Measurements from ENCODE around the gene SLCO4A1.

Gene SLCO4A1

DNA sequence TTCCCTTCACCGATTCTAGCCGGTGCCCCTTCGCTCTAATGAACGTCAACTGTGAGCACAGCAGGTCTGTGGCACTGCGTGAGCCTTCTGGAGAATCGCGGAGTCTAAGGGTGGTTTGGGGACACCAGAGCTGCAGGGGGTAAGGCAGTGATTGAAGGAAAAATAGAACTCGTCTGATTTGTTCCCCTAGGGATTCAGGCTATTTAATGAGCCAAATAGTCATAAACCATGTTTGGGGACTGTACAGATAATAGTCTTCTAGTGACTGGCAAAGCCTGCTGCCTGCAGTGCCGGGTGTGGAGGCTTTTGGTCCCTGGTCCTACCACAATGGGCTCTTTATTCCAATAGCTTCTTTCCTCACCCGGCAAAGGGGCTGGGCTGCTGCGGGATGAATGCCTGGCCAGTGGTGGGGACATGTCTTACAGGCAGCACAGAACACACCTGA, 55.2 kb downstream of the SLCO4A1 start:
- no peaks in the 10 kb centered on the region for H3K36me3 Mint-ChIP-seq (ENCODE audit: insufficient read depth)
- H3K4me1 Mint-ChIP-seq = peaks cover 4% of the 10 kb centered on the region
- DNase-seq (ENCODE audit: low spot score in 2 of 2) (no peak), ATAC-seq (replicated peaks; ENCODE audit: extremely low read depth, poor library complexity, severe bottlenecking) (no peak)
- no peak overlapping the region for H3K27ac Mint-ChIP-seq (ENCODE audit: low read depth)
- H3K9me3 Mint-ChIP-seq = no peaks in the 10 kb centered on the region
- H3K4me3 Mint-ChIP-seq = no peak overlapping the region
- H3K27me3 Mint-ChIP-seq = peaks cover 16% of the 10 kb centered on the region

DNA sequence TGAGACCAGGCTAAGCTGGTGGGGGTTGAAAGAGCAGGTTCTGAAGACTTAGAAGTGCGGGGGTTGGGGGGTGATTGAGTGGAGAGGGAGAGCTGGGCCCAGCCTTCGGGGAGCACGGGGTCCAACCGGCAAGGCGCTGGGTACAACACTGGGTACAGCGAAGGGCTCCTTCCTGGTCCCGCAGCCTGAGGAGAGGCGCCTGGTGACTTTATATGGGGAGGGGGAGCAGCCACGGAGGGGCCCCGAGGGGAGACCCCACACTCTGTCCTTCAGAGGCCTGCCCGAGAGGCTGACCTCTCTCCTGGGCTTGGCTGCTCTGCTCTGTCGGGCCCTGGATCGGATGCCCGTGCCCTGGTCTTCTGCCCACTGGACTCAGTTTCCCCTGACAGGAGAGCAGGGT, 55.9 kb downstream of the SLCO4A1 start:
- H3K9me3 Mint-ChIP-seq = no peaks in the 10 kb centered on the region
- H3K36me3 Mint-ChIP-seq (ENCODE audit: insufficient read depth) = no peaks in the 10 kb centered on the region
- peaks cover 9% of the 10 kb centered on the region for H3K27me3 Mint-ChIP-seq
- H3K4me1 Mint-ChIP-seq = no peaks in the 10 kb centered on the region
- no peak overlapping the region for H3K4me3 Mint-ChIP-seq
- ATAC-seq (replicated peaks; ENCODE audit: extremely low read depth, poor library complexity, severe bottlenecking) (no peak), DNase-seq (ENCODE audit: low spot score in 2 of 2) (no peak)
- no peak overlapping the region for H3K27ac Mint-ChIP-seq (ENCODE audit: low read depth)

DNA sequence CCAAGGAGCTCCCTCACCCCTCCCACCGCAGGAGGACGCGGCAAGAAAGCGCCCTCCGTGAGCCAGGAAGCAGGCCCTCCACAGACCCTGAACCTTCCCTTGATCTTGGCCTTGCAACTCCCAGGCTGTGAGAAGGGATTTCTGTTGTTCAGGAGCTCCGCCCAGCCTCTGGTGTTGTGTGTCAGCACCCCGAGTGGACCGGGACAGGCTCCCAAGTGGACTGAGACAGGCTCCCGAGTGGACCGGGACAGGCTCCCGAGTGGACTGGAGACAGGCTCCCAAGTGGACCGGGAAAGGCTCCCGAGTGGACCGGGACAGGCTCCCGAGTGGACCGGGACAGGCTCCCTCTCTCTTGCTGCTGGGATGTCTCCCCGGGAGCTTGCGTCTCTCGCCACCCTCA, 57.0 kb downstream of the SLCO4A1 start:
- no peaks in the 10 kb centered on the region for H3K36me3 Mint-ChIP-seq (ENCODE audit: insufficient read depth)
- ATAC-seq (replicated peaks; ENCODE audit: extremely low read depth, poor library complexity, severe bottlenecking) = no peak
- peaks cover 4% of the 10 kb centered on the region for H3K4me1 Mint-ChIP-seq
- no peak overlapping the region for H3K27ac Mint-ChIP-seq (ENCODE audit: low read depth)
- no peaks in the 10 kb centered on the region for H3K27me3 Mint-ChIP-seq
- no peak overlapping the region for H3K4me3 Mint-ChIP-seq
- DNase-seq (ENCODE audit: low spot score in 2 of 2) = no peak
- no peaks in the 10 kb centered on the region for H3K9me3 Mint-ChIP-seq

DNA sequence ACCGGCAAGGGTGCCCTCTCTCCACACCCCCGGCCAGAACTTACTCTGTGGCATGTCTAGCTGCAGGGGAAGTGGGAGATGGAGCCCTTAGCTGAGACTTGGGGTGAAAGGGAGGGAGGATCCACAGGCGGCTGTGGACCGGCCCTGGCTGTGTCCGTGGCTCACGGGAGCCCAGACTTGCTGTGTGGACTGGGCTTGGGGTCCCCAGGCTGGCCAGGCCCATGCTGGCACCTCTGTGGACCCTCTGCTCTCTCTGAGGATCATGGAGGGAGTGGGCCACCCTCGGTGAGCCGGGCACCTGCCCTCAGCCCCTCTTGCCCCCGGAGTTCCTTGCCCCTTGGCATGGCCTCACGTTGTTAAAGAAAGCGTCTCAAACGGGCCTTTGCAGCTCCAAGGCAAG, 57.4 kb downstream of the SLCO4A1 start:
- no peaks in the 10 kb centered on the region for H3K36me3 Mint-ChIP-seq (ENCODE audit: insufficient read depth)
- H3K4me1 Mint-ChIP-seq = peaks cover 4% of the 10 kb centered on the region
- ATAC-seq (replicated peaks; ENCODE audit: extremely low read depth, poor library complexity, severe bottlenecking) (no peak), DNase-seq (ENCODE audit: low spot score in 2 of 2) (no peak)
- no peak overlapping the region for H3K4me3 Mint-ChIP-seq
- H3K27me3 Mint-ChIP-seq = no peaks in the 10 kb centered on the region
- H3K27ac Mint-ChIP-seq (ENCODE audit: low read depth) = no peak overlapping the region
- no peaks in the 10 kb centered on the region for H3K9me3 Mint-ChIP-seq

DNA sequence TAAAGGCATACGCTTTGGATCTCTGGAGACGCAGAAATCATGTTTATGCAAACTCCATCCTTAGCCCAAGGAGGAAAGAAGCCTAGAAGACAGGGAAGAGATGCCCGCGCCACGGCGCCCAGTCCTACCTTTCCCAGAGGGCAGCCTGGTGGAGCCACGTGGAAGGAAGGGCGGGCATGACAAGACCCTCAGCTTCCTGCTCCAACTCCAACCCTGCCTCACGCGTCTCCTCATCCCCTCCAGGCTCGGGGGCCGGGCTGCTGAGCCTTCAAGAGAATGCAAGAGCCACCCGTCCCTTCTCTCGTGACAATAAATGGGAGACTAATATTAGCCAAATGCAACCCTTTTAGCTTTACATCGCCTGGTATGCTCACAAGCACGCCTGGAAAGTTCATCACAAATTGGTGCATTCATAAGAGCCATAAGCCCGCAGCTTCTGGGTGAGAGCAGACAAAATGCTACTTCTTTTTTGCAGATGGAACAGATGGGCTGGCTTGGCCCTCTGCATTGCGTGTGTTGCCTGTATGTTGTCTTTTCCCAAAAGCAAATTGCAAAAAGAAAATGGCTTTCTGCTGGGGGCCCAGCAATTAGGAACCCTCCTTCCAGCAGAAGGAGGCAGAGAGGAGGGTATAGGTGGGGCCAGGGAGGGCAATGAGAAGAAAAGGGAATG, 58.1 kb downstream of the SLCO4A1 start:
- Mint-ChIP-seq H3K27me3 (no peaks in the 10 kb centered on the region), H3K9me3 (no peaks in the 10 kb centered on the region), H3K27ac (ENCODE audit: low read depth) (no peak overlapping the region), H3K4me3 (no peak overlapping the region), H3K36me3 (ENCODE audit: insufficient read depth) (no peaks in the 10 kb centered on the region), H3K4me1 (peaks cover 4% of the 10 kb centered on the region)
- ATAC-seq (replicated peaks; ENCODE audit: extremely low read depth, poor library complexity, severe bottlenecking) = no peak
- DNase-seq (ENCODE audit: low spot score in 2 of 2) = no peak

DNA sequence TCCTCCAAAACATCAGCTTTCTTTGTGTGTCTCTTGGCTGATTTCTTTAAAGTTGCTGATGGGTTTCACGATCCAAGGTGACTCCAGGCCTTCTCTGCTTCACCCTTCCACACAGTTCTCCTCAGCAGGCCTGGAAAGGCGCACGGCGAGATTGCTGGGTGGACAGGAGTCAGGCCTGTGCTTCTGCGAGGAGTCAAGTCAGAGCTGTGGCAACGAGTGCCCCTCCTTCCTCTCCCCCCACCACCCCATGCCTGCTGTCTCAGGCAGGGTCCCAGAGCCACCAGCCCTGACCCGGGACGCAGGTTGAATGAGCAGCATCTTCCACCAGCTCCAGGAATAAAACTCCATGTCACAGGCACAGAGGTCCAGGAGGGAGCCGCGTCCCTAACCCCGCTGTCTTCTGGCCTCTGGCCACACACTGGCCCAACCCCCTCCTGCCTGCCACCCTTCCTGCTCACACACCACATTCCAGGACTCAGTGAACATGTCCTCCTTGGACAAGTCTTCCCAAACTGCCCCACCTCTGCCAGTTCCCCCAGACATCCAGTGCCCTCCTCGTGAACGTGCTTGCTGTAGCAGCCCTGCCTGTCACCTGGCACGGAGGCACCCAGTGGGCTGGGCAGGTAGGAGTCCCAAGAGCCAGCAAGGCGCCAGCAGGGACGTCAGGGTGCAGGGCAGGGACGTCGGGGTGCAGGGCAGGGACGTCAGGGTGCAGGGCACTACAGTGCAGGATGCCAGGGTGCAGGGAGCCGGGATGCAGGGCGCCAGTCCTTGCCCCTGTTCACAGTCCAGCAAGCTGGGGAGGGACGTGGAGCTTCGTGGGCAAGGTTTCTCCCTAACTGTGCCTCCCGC, 59.1 kb downstream of the SLCO4A1 start:
- Mint-ChIP-seq H3K27me3 (no peaks in the 10 kb centered on the region), H3K9me3 (no peaks in the 10 kb centered on the region), H3K27ac (ENCODE audit: low read depth) (no peak overlapping the region), H3K4me1 (peaks cover 4% of the 10 kb centered on the region), H3K36me3 (ENCODE audit: insufficient read depth) (no peaks in the 10 kb centered on the region), H3K4me3 (no peak overlapping the region)
- no peak for DNase-seq (ENCODE audit: low spot score in 2 of 2)
- no peak for ATAC-seq (replicated peaks; ENCODE audit: extremely low read depth, poor library complexity, severe bottlenecking)

DNA sequence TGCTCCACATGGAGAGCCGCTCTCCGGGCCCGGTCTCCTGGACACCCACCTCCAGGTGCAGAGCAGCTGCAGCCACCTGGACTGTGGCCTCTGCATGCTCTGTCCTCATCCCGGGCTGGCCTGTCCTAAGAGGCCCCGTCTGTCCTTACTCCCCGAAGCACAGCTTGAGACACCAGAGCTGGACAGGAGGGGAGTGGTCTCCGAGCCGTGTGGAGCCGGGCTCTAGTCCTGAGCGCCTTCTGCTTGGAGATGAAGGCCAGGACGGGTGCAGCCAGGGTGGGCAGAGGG, 59.7 kb downstream of the SLCO4A1 start:
- ATAC-seq (replicated peaks; ENCODE audit: extremely low read depth, poor library complexity, severe bottlenecking) (no peak), DNase-seq (ENCODE audit: low spot score in 2 of 2) (no peak)
- Mint-ChIP-seq H3K27ac (ENCODE audit: low read depth) (no peak overlapping the region), H3K36me3 (ENCODE audit: insufficient read depth) (no peaks in the 10 kb centered on the region), H3K4me3 (no peak overlapping the region), H3K4me1 (peaks cover 4% of the 10 kb centered on the region), H3K27me3 (peaks cover 2% of the 10 kb centered on the region), H3K9me3 (no peaks in the 10 kb centered on the region)

DNA sequence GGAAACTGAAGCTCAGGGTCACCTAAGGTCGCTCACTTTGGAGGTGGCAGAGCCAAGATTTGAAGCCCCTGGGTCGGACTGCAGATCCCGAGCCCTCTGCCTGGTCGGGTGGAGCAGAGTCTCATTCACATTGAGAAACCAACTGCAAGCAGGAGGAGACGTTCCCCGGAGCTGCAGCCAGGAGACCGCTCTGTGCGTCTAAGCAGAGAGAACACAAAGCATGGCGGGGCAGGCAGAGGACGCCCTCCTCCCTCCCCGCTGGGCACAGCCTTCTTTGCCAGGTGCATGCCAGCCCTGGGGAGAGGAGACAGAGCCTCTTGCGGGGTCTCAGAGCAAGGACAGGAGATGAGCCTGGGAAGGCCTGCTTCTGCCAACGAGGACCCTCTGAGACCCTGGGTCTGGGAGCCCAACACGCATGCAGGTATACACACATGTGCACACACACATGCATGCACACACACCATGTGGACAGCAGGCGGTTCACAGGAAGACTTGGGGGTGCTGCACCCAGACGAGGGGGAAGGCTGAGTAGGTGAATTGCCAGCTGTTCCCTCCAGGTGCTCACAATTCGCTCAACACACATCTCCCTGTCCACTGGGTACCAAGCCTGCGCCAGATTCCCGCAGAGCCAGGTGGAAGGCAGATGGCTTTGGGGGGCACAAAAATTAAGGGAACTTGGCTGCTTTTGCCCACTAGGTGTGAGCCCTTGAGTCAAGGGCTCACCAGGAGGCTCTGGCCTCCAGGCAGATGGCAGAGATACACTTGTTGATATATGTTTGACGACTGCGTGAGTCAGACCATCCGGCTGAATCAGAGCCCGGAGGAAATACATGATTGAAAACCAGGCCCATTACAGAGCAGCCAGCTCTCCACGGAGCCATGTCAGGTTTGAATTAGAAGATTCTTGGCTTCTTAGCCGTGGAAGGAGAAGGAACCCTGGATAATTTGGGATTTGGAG, 60.9 kb downstream of the SLCO4A1 start:
- Mint-ChIP-seq H3K9me3 (no peaks in the 10 kb centered on the region), H3K36me3 (ENCODE audit: insufficient read depth) (no peaks in the 10 kb centered on the region), H3K4me1 (peaks cover 4% of the 10 kb centered on the region), H3K4me3 (no peak overlapping the region), H3K27me3 (peaks cover 14% of the 10 kb centered on the region), H3K27ac (ENCODE audit: low read depth) (no peak overlapping the region)
- no peak for ATAC-seq (replicated peaks; ENCODE audit: extremely low read depth, poor library complexity, severe bottlenecking)
- DNase-seq (ENCODE audit: low spot score in 2 of 2) = no peak

DNA sequence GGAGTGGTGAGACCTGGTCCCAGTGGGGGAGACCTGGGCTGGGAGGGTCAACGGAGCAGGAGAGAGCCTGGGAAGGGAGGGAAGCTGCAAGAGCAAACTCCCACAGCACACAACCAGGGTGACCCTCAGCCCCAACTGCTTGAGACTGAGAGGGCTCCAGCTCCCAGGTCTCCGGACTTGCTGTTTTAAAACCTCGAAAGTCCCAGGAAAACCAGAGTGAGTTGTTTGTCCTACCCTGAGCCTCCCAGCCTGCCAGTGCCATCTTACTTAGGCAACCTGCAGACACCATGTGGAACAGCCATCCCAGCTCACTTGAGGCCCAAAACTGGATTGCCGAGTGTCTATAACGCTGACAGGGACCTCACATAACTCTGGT, 61.5 kb downstream of the SLCO4A1 start:
- H3K4me1 Mint-ChIP-seq = peaks cover 4% of the 10 kb centered on the region
- no peaks in the 10 kb centered on the region for H3K36me3 Mint-ChIP-seq (ENCODE audit: insufficient read depth)
- H3K27ac Mint-ChIP-seq (ENCODE audit: low read depth) = no peak overlapping the region
- peaks cover 17% of the 10 kb centered on the region for H3K27me3 Mint-ChIP-seq
- no peak overlapping the region for H3K4me3 Mint-ChIP-seq
- no peaks in the 10 kb centered on the region for H3K9me3 Mint-ChIP-seq
- DNase-seq (ENCODE audit: low spot score in 2 of 2) (no peak), ATAC-seq (replicated peaks; ENCODE audit: extremely low read depth, poor library complexity, severe bottlenecking) (no peak)

DNA sequence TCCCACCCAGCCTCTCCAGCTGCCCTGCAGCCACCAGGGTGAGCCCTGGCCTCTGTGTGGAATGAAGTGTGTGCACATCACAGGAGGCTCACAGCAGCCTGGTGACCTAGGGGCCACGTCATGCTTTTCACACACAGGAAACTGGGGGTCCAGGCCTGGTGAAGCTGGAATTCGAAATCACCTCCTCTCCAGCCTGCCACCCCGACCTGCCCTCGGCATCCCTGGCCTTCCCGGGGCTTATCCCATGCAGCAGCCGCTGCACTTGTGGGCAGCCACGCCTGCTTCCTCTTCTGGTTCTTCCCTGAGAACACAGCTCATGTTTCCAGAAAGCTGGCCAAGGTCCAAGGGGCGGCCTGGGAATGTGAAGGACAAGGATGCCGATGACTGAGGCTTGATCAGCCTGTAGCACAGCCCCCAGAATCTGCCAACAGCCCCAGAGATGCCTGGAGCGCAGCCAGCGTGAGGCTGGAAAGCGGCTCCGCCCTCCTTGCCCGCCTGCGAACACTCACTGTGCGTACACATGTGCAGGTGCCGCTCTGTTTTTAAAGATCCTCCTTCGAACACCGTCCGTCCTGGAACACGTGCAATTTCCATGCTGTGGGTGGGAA, 62.1 kb downstream of the SLCO4A1 start:
- no peaks in the 10 kb centered on the region for H3K9me3 Mint-ChIP-seq
- H3K4me3 Mint-ChIP-seq = no peak overlapping the region
- ATAC-seq (replicated peaks; ENCODE audit: extremely low read depth, poor library complexity, severe bottlenecking) (no peak), DNase-seq (ENCODE audit: low spot score in 2 of 2) (no peak)
- peaks cover 4% of the 10 kb centered on the region for H3K4me1 Mint-ChIP-seq
- peaks cover 17% of the 10 kb centered on the region for H3K27me3 Mint-ChIP-seq
- no peak overlapping the region for H3K27ac Mint-ChIP-seq (ENCODE audit: low read depth)
- peaks cover under 1% of the 10 kb centered on the region for H3K36me3 Mint-ChIP-seq (ENCODE audit: insufficient read depth)

DNA sequence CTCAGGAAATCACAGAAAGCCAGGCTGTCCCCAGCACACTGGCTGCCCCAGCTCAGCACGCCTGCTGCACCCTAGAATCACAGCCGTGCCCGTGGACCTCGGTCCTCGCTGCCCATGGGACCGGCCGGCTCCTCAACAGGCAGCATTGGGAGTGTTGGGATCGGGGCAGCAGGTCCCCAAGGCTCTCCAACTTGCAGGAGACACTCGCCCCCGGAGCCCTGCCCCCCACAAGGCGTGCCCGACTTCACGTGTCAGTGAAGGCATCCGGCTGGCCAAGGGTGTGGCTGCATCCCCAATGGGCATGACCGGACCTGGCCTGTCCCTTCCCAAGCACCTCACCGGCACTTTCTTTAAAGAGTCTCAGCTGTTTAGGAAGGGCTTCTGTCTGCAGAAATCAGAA, 63.3 kb downstream of the SLCO4A1 start:
- no peak for ATAC-seq (replicated peaks; ENCODE audit: extremely low read depth, poor library complexity, severe bottlenecking)
- peaks cover 4% of the 10 kb centered on the region for H3K4me1 Mint-ChIP-seq
- H3K4me3 Mint-ChIP-seq = no peak overlapping the region
- no peaks in the 10 kb centered on the region for H3K9me3 Mint-ChIP-seq
- peaks cover 29% of the 10 kb centered on the region for H3K27me3 Mint-ChIP-seq
- no peak for DNase-seq (ENCODE audit: low spot score in 2 of 2)
- H3K36me3 Mint-ChIP-seq (ENCODE audit: insufficient read depth) = peaks cover 2% of the 10 kb centered on the region
- H3K27ac Mint-ChIP-seq (ENCODE audit: low read depth) = no peak overlapping the region

DNA sequence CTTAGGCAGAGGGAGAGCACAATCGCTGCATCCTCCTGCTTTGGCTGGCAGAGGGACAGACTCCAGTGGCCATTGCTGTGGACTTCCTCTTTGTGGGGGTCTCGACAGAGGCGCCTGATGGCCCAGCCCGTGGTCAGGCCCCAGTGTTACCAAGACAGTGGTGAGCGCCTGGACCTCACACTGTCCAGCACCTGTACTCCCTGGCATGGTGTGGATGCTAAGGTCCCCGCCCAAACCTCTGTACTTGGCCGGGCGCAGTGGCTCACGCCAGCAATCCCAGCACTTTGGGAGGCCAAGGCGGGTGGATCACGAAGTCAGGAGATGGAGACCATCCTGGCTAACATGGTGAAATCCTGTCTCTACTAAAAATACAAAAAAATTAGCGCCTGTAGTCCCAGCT, 64.0 kb downstream of the SLCO4A1 start:
- no peak for ATAC-seq (replicated peaks; ENCODE audit: extremely low read depth, poor library complexity, severe bottlenecking)
- no peak overlapping the region for H3K4me3 Mint-ChIP-seq
- H3K36me3 Mint-ChIP-seq (ENCODE audit: insufficient read depth) = peaks cover 2% of the 10 kb centered on the region
- H3K27me3 Mint-ChIP-seq = peaks cover 31% of the 10 kb centered on the region
- H3K27ac Mint-ChIP-seq (ENCODE audit: low read depth) = no peak overlapping the region
- no peak for DNase-seq (ENCODE audit: low spot score in 2 of 2)
- no peaks in the 10 kb centered on the region for H3K9me3 Mint-ChIP-seq
- H3K4me1 Mint-ChIP-seq = peaks cover 4% of the 10 kb centered on the region

Data from central memory CD8-positive, alpha-beta T cell (primary cell).